ENCODE measurements around the gene KCNMA1. TPM values are rescaled to one million over a fixed set of nuclear protein-coding genes. Genes with fewer than 3 reads are reported as not detected.
A peak's percentile ranks its signal among the peaks of the same experiment; 100 is the strongest.
"Not testable (repeated sequence)": the region's sequence is repeated elsewhere in the genome, so short reads cannot be mapped to it uniquely, and the experiment has no call there.

The KCNMA1 gene
- total RNA-seq, 2 donors from 2014 or later, result 49.9 to 76.2 TPM

DNA sequence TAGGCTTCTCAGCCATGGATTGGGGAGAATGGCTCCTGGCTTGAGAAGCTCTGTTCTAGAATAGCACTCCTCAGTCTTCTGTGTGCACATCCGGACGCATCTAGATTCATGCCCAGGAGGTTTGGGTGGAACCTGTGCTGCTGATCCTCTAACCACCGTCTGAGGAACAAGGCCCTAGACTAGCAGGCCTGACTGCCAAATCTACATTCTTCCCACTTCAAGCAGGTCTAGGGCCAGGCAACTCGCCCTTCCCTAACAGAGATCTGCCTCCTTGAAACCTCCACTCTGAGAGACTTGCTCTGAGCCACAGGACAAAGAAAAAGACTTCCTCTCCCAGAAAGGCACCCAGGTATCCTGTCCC lies 61.6 kb downstream of the KCNMA1 start:
- DNase-seq (no peak), ATAC-seq (no peak)
- intact Hi-C loops (cut with DNase I, micrococcal nuclease), result no loop called here

DNA sequence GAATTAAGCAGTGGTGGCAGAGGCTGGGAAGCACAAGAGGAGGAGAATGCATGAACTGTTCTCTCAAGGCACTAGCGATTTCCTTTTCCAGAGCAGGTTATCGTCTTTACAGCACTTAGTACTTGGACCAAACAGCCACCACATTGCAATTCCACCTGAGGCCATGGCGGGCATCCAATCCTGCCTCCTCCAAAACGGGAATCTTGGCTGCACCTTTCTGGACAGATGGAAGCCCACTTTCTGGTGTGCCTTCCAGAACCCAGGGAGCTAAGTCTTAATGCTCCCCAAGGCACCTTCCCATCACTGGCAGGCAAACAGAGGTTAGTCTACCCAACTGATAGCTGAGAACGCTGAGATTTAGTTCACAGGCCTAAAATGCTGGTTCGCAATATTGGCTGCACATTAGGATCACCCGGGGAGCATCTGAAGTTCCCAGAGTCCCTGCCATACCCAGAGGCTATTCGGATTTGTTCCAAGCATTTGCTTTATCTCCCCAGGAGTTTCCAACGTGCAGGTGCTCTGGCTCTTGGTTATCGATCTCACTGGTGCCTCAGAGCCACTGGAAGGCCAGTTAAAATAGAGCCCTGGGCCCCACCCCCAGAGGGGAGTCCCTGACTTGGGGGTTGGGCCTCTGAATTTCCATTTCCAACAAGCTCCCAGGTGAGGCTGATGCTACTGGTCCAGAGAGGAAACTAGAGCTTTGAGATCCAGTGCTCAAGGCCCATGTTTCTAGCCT lies 62.2 kb downstream of the KCNMA1 start:
- DNase-seq (no peak), ATAC-seq (no peak)
- intact Hi-C loops (cut with DNase I, micrococcal nuclease), result no loop called here

DNA sequence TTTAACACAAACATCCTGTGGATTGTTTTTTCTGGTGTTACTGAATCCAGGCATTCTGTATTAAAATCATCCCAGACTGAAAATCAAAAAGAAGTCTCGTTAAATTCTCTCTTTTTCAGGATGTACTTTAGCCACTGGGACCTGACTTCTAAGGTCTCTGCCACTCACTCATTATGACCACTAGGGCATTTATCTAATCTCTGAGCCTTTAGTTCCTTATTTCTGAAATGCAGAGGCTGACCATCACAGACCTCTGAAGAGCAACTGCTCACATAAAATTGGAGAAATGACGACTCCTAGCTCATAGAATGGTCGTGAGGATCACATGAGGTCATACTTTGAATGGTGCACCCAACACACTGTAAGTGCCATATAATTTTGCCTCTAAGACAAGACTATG lies 63.2 kb downstream of the KCNMA1 start:
- ATAC-seq, result no peak
- DNase-seq, result no peak
- intact Hi-C loops (cut with DNase I, micrococcal nuclease), result no loop called here

- DNase-seq; ATAC-seq; intact Hi-C loops (cut with DNase I, micrococcal nuclease): not testable (repeated sequence)
Measured at GRCh38 chr10:77572520-77572919, 65.1 kb downstream of the KCNMA1 start.

DNA sequence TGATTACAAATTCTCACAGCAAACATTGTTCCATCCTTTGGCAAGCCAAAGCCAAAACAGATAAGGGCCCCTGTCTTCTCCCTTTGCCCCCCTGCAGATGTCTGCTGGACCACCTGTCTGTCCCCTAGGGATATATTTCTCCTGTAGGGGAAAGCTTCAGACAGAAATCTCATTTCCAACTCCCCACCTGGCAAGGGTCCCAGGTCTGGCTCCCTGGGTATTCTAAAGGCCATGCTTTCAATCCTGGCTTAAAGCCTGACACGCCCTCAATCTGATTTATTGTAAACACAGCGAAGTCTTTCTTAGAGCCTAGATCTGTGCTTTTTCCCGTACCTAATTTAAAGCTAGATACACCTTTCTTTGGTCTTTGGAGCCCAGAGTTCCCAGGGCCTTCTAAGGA lies 66.1 kb downstream of the KCNMA1 start:
- intact Hi-C loops (cut with DNase I, micrococcal nuclease), result no loop called here
- ATAC-seq, result peak; percentile 82

DNA sequence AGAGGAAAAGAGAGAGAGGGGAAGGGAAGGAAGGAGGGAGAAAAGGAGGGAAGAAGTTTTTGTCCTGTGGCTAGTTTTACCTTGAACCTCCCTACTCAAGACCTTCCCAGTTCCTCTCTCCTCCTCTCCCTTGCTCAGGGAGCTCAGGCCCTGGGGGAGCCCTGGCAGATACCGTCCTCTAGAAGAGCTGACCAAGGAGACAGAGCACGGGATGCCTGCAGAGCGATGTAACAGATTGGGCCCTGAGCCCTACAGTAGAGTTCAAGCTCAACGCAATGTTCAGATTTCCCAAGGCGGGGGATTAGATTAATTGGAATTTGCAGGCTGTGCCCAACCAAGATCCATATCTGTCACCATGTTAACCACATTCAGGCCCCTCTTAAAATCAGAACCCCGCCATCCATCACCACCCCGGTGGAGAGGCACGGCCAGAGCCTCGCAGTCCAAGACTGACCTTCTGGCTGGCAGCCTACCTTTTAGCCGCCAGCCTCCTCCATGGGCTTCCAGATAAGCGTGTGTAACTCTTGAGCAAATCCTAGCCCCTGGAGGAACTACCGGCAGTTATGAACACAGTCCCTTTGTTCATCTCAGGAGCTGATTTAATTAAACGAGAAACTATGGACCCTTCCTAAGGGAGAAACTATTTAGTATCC lies 70.6 kb downstream of the KCNMA1 start:
- DNase-seq (no peak), ATAC-seq (no peak)
- intact Hi-C loops (cut with DNase I, micrococcal nuclease), result no loop called here

More for the DNA sequence above, 66.1 kb downstream of the KCNMA1 start:
- peak in 1 of 2 donors; percentile 67 for DNase-seq

DNA sequence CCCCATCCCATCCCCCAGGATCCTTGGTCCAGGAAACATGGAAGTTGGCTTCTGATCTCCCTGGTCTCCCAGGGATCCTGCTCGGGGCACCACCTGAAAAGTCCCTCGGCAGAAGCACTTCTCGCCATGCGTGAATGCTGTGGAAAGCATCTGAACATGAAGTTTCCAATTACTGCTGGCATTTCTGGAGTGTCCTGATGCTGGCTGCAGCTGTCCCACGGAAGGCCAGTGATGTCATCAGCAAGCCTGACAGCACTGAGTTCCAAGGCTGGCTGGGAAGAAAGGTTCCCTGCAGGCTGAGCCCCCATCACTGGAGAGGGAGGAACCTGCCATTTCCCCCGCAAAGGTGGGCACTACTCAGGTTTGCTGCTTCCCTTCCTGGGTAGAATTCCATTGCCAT lies 71.4 kb downstream of the KCNMA1 start:
- intact Hi-C loops (cut with DNase I, micrococcal nuclease), result no loop called here
- ATAC-seq (no peak), DNase-seq (no peak)

- no peak for DNase-seq
- ATAC-seq, result peak; percentile 9
- intact Hi-C loops (cut with DNase I, micrococcal nuclease), result no loop called here
Measured at GRCh38 chr10:77565590-77566023, 72.0 kb downstream of the KCNMA1 start.

DNA sequence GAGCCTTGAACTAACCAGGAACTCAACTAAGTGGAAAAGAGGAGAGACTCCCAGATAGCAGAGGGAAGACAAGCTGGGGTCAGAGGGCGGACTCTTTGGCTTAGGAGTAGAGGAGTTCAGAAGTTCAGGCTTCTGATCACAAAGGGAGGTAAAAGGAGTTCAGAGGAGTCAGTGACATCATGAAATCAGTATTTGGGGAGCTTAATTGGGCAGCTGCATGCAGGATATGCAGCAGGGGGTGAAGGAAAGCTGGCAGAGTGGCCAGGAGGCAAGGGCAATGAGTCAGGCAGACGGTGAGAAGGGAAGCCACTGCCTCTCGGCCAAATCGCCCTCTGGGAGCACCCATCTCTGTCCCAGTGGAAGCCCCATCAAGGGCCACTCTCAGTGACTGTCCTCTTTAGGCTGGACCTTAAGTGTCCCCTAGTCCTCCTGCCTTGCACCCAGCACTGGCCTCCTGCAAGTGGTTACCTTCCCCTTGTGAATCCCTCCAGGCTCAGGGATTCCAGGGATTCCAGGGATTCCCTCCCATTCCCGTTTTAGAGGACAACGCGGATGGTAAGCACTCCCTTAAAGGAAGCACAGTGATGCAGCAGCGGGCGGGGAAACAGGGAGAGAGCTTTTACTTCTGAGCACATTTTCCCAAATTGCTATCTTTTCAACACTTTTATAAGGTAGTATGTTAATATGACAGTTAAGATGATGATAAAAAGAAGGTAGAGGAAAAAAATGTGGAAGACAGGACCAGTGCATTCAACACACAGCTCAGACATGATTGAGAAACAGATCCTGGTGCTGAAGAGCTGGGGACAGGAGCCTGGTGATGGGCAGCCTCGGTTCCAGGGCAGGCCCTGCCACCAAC lies 72.6 kb downstream of the KCNMA1 start:
- intact Hi-C loops (cut with DNase I, micrococcal nuclease), result no loop called here
- ATAC-seq (peak; percentile 21), DNase-seq (no peak)

GRCh38 chr10:77563638-77564270 lies 73.9 kb downstream of the KCNMA1 start:
- intact Hi-C loops (cut with DNase I, micrococcal nuclease), result no loop called here
- ATAC-seq (peak; percentile 84), DNase-seq (peak in 1 of 2 donors; percentile 73)

DNA sequence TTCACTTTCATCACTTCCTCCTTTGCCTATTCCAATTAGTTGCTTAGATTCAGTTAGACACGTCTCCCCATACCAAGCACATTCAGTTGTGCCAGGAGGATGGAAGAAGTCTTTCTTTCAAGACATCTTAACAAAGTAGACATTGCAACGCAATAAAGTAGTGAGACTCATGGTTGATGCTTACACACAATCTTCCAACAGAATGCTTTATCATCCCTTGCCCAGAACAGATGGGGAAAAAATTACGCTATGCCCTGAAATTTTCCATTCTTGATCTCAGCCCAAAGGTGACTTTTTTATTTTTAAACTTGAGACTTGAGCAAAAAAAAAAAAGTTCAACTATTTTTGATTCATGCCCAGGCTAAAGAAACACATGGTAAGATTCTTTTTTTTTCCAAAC lies 74.9 kb downstream of the KCNMA1 start:
- ATAC-seq (no peak), DNase-seq (no peak)
- intact Hi-C loops (cut with DNase I, micrococcal nuclease), result no loop called here

- ATAC-seq (no peak), DNase-seq (no peak)
- intact Hi-C loops (cut with DNase I, micrococcal nuclease), result no loop called here
Measured at GRCh38 chr10:77561991-77562390, 75.6 kb downstream of the KCNMA1 start.

- no peak for DNase-seq
- no peak for ATAC-seq
- intact Hi-C loops (cut with DNase I, micrococcal nuclease), result no loop called here
Measured at GRCh38 chr10:77560471-77560870, 77.1 kb downstream of the KCNMA1 start.

DNA sequence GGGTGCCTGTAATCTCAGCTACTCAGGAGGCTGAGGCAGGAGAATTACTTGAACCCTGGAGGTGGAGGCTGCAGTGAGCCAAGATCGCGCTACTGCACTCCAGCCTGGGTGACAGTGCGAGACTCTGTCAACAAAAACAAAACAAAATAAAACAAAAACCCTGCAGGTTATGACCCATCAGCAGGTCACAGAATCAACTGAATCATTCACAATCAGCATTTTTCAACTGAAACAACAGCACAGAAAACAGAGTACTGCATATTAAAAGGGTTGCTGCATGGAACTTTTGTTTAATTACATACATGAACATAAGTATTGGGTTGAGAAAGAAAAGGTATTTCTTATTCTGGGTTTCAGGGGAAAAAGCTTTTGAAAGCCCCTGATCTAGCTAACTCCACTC lies 77.6 kb downstream of the KCNMA1 start:
- no peak for DNase-seq
- no peak for ATAC-seq
- intact Hi-C loops (cut with DNase I, micrococcal nuclease), result no loop called here

GRCh38 chr10:77556990-77557601 lies 80.5 kb downstream of the KCNMA1 start:
- DNase-seq (no peak), ATAC-seq (peak; percentile 86)
- intact Hi-C loops (cut with DNase I, micrococcal nuclease), result no loop called here

DNA sequence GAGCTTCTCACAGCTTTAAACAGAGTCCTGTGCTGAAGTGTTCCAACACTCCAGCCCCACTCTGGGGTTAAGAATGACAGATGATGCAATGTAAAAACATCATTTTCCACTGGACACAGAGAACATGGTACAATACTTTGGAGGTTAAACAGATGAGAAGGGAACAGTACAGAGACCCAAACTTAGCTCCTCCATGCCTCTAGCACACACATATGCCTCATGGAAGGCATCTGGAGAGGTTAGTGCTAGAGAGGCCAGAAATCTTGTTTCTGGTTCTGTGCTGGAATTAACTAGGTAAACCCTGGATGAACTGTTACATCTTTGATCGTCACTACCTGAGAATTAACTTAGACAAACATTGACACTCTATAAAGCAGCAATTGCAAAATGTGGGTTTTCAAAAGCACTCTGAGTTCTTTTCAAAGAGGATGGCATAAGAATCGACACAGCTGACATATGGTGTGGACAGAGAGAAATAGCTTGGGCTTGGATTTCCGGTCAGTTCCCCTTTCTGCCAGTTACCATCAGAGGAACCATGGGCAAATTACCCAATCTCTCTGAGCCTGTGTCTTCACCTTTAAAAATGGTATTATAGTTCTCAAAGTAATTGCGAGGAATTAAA lies 81.9 kb downstream of the KCNMA1 start:
- peak; percentile 13 for ATAC-seq
- no peak for DNase-seq
- intact Hi-C loops (cut with DNase I, micrococcal nuclease), result no loop called here

- intact Hi-C loops (cut with DNase I, micrococcal nuclease), result no loop called here
- ATAC-seq, result peak; percentile 49
- DNase-seq, result peak in 1 of 2 donors; percentile 48
Measured at GRCh38 chr10:77554996-77555397, 82.6 kb downstream of the KCNMA1 start.

DNA sequence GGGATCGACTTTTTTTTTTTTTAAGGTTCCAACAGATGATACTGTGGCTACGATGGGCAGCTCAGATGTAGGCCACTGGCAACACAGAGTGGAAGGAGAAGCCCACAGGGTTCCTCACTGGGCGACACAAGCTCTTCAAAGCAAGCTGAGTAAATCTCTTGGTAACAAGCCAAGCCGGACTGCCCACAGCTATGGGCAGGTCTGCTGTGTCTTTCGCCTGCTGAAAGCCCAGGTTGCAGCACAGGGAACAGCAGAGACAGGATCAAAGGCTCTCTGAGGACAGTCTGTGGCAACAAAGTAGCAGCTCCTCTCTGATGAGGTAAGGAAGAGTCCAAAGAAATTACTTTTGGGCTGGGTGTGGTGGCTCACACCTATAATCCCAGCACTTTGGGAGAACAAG lies 83.6 kb downstream of the KCNMA1 start:
- ATAC-seq, result no peak

More for the DNA sequence above, 83.6 kb downstream of the KCNMA1 start:
- no peak for DNase-seq
- intact Hi-C loops (cut with DNase I, micrococcal nuclease), result no loop called here
